GM11168 (cell line): ENCODE results near the gene PPFIA2.

Source experiments
- in situ Hi-C: fragments of 300-500 bp; cut with MboI; formaldehyde crosslinking; loops from one replicate; pipeline ENCODE4 v1.12.0; 2022; ENCODE audit warnings: low sequenced_read_pairs; ENCODE audit not compliant: unreplicated experiment

Gene PPFIA2

DNA sequence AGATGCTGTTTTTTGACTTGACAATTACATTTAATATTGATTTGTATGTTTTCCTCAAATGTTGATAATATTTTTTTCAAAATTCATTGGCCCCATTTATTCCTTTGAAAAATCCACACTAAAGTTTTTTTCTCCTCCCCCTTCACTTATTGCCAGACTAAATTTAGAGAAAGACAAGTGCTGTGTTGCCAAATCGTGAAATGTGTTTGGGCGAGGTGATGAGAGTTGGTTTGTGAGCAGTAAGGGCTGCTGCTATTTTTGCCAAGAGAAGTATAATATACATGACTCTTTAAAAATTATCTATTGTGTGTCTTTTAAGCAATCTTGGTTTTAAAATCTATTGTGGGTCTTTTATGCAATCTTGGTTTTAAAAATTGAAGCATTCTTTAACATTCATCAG is 188.9 kb downstream of the PPFIA2 start:
- in situ Hi-C loops = no loop called here

DNA sequence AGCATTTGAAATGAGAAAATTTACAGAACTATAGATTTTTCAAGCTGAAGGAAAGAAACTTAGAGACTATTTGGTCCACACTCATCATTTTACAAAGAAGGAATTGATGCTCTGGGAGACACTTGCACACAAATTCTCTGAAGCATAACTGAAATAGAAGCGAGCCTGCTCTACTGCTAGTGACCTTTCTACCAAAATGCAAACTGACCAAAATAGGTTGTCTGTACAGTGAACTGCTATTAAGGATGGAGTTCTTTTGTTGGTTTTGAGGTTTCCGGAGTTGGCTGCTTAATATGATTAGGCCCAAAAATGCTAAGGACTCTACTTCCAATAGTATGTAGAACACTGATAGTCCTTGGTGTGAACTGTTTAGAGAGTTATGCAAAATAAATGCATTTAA is 194.9 kb downstream of the PPFIA2 start:
- in situ Hi-C loops = no loop called here

- in situ Hi-C loops = no loop called here
Measured at GRCh38 chr12:81558031-81558430, 201.1 kb downstream of the PPFIA2 start.

- in situ Hi-C loops = no loop called here
Measured at GRCh38 chr12:81546811-81547210, 212.3 kb downstream of the PPFIA2 start.

- in situ Hi-C loops = no loop called here
Measured at GRCh38 chr12:81543621-81544139, 215.5 kb downstream of the PPFIA2 start.

- in situ Hi-C loops = no loop called here
Measured at GRCh38 chr12:81542065-81543010, 216.8 kb downstream of the PPFIA2 start.

DNA sequence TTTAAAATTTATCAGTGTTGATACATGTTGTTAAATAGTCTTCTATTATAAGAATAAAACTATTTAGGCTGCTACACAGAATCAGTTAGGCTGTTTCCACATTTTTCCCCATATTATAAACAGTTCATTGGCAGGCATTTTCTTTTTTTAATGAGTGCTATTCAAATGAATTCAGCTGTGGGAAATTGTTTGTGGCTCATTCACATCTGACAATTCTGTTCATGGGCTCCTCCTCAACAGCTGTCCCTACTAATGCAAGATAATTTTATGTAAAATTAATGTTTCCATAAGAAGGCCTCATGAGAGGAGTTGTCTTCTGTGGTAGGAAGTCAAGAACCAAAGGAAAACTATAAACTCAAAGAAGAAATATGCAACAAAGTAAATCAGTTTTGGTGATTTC is 218.0 kb downstream of the PPFIA2 start:
- in situ Hi-C loops = no loop called here

DNA sequence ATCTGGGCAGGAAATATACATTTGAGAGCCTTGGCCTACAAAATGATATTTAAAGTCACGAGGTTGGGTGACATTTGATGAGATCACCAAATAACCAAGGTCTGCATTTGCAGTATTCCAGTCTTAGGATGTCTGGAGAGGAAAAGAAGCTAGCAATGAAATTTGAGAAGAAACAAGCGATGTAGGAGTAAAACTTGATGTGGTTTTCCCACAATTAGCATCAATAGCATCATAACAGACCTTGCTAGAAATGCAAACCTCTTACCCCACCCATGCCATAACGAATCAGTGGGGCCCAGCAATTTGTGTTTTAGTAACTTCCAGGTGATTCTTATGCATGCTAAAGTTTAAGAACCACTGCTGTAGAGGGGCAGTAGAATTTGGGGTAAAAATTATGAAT is 219.9 kb downstream of the PPFIA2 start:
- in situ Hi-C loops = no loop called here

GRCh38 chr12:81533054-81533453 is 226.1 kb downstream of the PPFIA2 start:
- in situ Hi-C loops = no loop called here

- in situ Hi-C loops = no loop called here
Measured at GRCh38 chr12:81530352-81530751, 228.8 kb downstream of the PPFIA2 start.

GRCh38 chr12:81520064-81520945 is 238.8 kb downstream of the PPFIA2 start:
- in situ Hi-C loops = no loop called here

DNA sequence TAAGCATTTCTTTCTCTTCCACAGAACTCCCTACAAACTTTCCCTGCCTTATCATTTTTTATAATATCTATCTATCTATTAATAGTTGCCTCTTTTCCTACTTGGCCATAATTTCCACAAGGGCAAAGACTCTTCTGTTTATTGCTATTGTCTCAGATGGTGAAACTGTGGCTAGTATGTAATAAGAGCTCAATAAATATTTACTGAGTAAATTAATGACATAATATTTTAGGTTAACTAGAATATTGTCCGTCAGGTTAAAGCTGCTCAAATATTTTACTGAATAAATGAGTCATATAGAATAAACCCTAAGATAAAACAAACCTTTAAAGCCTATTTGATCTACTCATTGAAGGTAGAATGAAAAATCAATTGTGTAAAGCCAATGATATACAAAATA is 240.5 kb downstream of the PPFIA2 start:
- in situ Hi-C loops = no loop called here

- in situ Hi-C loops = no loop called here
Measured at GRCh38 chr12:81517296-81517695, 241.9 kb downstream of the PPFIA2 start.

DNA sequence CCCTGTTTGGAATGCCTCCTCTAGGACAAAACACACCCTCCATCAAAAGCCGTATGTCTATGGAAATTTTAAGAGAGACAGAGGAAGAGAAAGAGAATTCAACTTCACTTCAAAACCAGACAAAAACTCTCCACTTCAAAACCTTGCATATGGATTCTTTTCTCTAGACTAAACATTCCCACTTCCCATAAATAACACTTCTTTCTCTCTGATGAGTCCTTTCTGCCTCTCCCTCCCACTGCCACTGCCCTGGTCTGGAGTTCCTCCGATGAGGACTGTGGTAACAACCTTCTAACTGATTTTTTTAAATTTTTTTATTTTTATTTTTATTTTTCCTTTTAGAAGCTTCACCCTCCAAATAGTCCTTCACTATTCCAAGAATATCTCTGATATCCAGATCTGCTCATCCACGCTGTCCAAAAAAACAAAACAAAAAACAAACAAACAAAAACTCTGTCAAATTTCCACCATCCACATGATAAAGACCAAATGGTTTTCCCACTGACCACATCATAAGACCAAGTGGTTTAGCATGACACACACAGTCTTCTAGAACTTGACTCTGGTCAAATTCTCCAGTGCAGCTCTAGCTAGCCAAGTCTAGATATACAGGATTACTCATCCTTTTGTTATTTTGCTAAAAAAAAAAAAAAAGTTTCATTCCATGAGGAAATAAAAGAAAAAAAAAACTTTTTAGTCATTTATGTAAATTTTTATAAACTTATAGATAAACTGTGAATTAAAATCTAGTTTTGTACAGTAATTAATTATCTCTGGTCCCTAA is 256.0 kb downstream of the PPFIA2 start:
- in situ Hi-C loops = no loop called here

DNA sequence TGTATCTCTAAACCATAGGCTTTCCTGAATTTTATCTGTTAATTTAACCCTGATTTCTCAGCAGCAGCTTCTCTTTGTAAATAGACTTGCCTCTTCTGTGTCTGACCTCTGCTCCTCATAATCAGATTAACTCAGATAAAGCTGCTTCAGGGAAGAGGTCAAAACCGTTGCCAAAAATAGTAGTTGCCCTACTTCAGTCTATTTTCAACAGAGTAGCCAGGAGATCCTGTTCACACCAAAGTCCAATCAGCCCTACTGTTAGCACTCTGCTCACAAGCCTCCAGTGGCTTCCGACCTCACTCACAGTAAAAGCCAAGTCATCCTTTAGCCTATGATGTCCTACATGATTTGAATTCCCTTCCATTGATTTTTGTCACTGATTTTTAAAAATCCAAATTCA is 258.4 kb downstream of the PPFIA2 start:
- in situ Hi-C loops = no loop called here

DNA sequence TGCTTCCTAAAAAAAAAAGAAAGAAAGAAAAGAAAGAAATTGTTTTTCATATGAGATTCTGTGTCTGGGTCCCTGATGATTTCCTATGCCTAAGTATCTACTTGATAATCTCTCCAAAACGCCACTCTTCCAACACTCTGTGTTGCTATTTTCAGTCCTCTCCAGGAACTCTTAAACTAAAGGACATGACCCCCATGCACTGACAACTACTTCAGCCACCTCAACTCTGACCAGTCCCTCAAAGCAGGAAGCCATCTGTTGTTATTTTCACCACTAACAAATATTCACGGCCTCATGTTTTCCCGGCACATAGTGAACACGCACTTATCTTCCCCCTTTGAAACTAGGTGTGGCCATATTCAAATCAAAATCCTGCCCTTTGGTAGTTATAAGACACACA is 259.3 kb downstream of the PPFIA2 start:
- in situ Hi-C loops = no loop called here

DNA sequence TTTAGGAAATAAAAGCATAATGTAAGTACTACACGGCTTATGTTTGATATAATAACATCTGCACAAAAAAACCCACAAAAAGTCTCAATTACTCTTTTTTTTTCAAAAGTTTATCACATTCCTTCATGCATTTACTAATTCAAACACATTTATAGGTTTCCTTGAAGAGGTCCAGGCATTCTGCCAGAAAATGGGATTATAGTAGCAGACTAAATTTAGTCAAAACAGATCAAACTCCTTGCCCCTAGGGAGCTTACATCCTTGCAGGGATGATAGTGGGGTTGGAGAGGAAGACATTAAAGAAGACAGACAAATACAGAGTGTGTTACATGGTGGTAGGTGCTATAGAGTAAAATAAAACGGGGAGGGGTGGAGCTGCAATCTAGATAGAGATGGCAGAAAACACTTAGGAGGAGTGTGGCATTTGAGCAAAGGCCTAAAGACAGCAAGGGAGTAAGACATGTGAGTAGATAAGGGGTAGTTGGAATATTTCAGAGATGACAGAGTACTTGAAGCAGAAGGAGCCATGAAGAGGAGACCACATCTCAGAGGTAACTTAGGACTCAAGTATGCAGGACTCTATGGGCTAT is 266.9 kb downstream of the PPFIA2 start:
- in situ Hi-C loops = no loop called here

DNA sequence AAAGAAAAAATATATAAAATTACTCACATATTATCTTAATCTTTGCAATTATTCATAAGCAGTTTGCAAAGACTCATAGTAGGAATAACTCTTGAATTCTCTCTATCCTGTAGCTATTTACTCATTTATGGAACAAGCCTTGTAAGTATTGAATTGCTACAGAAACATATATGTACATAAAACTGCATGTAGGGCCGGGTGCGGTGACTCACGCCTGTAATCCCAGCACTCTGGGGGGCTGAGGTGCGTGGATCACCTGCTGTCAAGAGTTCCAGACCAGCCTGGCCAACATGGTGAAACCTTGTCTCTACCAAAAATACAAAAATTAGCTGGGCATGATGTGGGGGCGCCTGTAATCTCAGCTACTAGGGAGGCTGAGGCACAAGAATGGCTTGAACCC is 286.2 kb downstream of the PPFIA2 start:
- in situ Hi-C loops = no loop called here

DNA sequence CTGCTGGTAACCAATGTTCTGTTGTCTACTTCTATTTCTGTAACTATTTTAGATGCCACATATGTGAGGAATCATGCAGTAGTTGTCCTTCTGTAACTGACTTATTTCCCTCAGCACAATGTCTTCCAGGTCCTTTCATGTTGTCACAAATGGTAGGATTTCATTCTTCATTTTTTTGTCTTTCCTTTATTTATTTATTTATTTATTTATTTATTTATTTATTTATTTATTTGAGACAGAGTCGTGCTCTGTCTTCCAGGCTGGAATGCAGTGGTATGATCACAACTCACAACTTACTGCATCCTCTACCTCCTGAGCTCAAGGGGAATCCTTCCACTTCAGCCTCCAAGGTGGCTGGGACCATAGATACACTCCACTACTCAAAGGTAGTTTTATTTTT is 288.2 kb downstream of the PPFIA2 start:
- in situ Hi-C loops = no loop called here

DNA sequence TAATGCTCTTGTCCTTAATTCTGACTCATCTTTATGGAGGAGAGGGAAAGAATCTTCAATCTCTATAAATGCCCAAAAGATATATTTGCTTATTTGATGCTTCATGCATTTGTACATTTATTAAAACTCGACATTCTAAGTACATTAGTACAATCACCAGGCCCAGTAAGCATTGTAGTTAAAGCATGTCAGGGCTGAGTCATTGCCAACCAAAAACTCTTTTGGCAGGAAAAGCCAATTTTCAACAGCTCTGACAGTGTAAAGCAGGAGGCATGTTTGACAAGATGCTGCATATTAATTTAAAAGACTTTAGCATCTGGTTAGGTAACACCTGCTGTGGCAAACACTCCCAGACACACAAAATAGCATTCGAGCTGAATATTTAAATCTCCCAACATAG is 290.9 kb downstream of the PPFIA2 start:
- in situ Hi-C loops = no loop called here
